Tibial artery (tissue), 4 donors: ENCODE data around the gene KLHL22.
"Not testable (repeated sequence)": the region's sequence is repeated elsewhere in the genome, so short reads cannot be mapped to it uniquely, and the experiment has no call there.

Experiments used
- DNase-seq, 2 donors: peaks; one replicate each; pipeline ENCODE4 v3.0.0-alpha.2; 2019
- H3K27ac ChIP-seq, 2 donors: fragments of 200-600 bp; sonication (generic) in 1 of 2; 1 replicate in 1 of 2; 2 replicates in 1 of 2; pipeline ENCODE4 v1.5.1; 2018 to 2019; ENCODE audit warnings: mild to moderate bottlenecking in 1 of 2
- H3K27me3 ChIP-seq, 2 donors: fragments of 200-600 bp; sonication (generic) in 1 of 2; one replicate each; pipeline versions ENCODE4 v1.5.1 to v1.6.0; 2016 to 2019
- H3K36me3 ChIP-seq, 3 donors: fragments of 200-600 bp; sonication (generic) in 2 of 3; one replicate each; pipeline ENCODE4 v1.5.1; 2016 to 2019; ENCODE audit warnings: mild to moderate bottlenecking in 2 of 3
- H3K4me1 ChIP-seq, 4 donors: fragments of 200-600 bp; sonication (generic) in 2 of 4; 1 replicate in 3 of 4; 2 replicates in 1 of 4; pipeline ENCODE4 v1.5.1; 2016 to 2019
- H3K4me3 ChIP-seq, 2 donors: fragments of 200-600 bp; sonication (generic) in 1 of 2; 1 replicate in 1 of 2; 2 replicates in 1 of 2; pipeline ENCODE4 v1.5.1; 2018 to 2019; ENCODE audit warnings: mild to moderate bottlenecking in 2 of 2
- H3K9me3 ChIP-seq, 3 donors: fragments of 200-600 bp; sonication (generic) in 1 of 3; one replicate each; pipeline ENCODE4 v1.5.1; 2016 to 2019
- CTCF ChIP-seq, 2 experiments: fragments of 200-600 bp in 1 of 2; fragments of 450-650 bp in 1 of 2; IDR thresholded peaks; one replicate each; pipeline ENCODE4 v1.5.1; 2017 to 2019; ENCODE audit warnings: antibody characterized with exemption in 2 of 2, mild to moderate bottlenecking in 1 of 2, moderate library complexity in 1 of 2
- intact Hi-C: fragments of 100-400 bp; cut with DNase I; formaldehyde crosslinking; loops from one replicate; pipeline ENCODE4 v1.15.0; 2023; ENCODE audit warnings: low total_unique reads

KLHL22 gene

DNA sequence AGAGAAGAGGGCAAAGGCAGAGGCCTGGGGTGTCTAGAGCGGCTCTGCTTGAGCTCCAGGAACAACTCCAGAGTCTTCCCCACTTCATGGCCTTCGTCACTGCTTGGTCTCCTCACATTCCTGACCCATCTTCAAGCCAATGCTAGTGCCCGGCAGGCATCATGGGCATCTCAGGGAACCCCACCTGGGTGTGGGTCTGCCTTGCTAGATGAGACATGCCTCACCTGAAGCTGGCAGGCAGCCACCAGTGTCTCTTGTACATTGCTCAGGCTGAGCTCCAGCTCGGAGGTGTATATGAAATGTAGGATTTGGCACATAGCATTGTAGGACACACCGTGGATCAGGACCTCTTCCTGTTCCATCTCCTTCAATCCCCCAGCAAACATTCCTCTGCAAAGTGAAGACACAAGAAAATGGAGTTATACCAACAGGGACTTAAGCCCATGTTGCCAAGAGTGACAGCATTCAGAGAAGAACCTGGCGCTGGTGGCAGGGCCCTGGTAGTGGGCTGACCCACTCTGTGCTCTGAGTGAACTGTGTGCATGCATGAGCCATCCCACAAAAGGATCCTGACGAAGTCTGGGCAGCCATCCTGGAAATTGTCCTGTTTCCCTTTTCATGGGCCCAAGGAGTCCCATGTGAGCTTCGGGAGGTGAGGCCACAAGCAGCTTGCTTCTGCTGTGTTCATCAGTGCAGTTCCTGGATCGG, 24.3 kb downstream of the KLHL22 start:
- Histone ChIP-seq H3K27me3 (no peaks in the 10 kb centered on the region), H3K27ac (no peak overlapping the region), H3K4me1 (peaks cover 0 to 10% (median 7%) of the 10 kb centered on the region in 4 donors), H3K9me3 (no peaks in the 10 kb centered on the region), H3K4me3 (no peak overlapping the region), H3K36me3 (peaks cover 7 to 34% (median 21%) of the 10 kb centered on the region in 3 donors)
- intact Hi-C loops: no loop called here
- no peak for TF ChIP-seq CTCF (IDR thresholded peaks at IDR 0.05)
- no peak for DNase-seq

GRCh38 chr22:20470525-20470924, 25.1 kb downstream of the KLHL22 start:
- H3K27ac ChIP-seq, H3K4me3 ChIP-seq, H3K27me3 ChIP-seq, H3K9me3 ChIP-seq, intact Hi-C loops, DNase-seq, H3K4me1 ChIP-seq: not testable (repeated sequence)
- peaks cover 7 to 38% (median 21%) of the 10 kb centered on the region in 3 donors for H3K36me3 ChIP-seq

DNA sequence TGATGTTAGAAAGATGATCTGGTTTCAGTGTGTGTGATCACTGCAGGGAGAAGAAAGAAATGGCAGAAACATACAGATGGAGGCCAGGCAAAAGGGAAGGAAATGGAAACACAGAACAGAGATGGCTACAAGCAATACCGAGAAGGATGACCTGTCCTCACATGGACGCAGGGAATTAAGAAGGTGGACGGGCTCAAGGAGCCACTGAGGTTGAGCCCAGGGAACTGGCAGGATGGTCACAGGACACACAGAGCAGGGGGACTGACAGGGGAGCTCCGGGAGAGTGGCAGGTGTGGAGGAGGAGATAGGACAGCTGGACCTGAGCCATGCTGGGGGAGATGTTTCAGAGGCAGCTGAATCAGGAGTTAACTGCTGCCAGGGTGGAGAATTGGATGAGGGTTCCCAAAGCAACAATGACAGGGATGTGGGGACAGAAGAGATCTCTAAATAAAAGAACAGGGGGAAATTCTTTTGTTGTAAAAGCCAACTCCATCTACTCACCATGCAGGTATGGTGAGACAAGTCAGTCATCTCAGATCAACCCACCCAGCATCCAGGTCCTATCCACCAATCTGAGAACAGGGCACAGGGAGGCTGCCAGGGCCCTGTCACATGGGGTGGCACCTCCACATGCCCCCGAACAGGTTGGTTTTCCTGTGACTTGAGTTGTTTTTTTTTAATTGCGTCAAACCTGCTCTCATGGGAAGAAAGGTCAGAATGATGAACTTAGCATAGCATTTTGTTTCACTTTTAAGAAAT, 26.3 kb downstream of the KLHL22 start:
- DNase-seq: no peak
- no peak overlapping the region for H3K4me3 ChIP-seq
- H3K36me3 ChIP-seq: peaks cover 7 to 50% (median 29%) of the 10 kb centered on the region in 3 donors
- no peaks in the 10 kb centered on the region for H3K4me1 ChIP-seq
- no peaks in the 10 kb centered on the region for H3K27me3 ChIP-seq
- H3K27ac ChIP-seq: no peak overlapping the region
- intact Hi-C loops: no loop called here
- no peak for TF ChIP-seq CTCF (IDR thresholded peaks at IDR 0.05)
- H3K9me3 ChIP-seq: no peaks in the 10 kb centered on the region

- intact Hi-C loops: no loop called here
- peaks cover 7 to 58% (median 29%) of the 10 kb centered on the region in 3 donors for H3K36me3 ChIP-seq
- H3K27me3 ChIP-seq: no peaks in the 10 kb centered on the region
- H3K4me3 ChIP-seq: no peak overlapping the region
- TF ChIP-seq CTCF (IDR thresholded peaks at IDR 0.05): no peak
- no peak for DNase-seq
- H3K27ac ChIP-seq: no peak overlapping the region
- H3K9me3 ChIP-seq: no peaks in the 10 kb centered on the region
- peaks cover 0 to 2% (median 0%) of the 10 kb centered on the region in 4 donors for H3K4me1 ChIP-seq
Measured at GRCh38 chr22:20466659-20467379, 28.8 kb downstream of the KLHL22 start.

- DNase-seq: no peak
- peaks cover under 1 to 49% (median 24%) of the 10 kb centered on the region in 3 donors for H3K36me3 ChIP-seq
- intact Hi-C loops: no loop called here
- no peaks in the 10 kb centered on the region for H3K27me3 ChIP-seq
- TF ChIP-seq CTCF (IDR thresholded peaks at IDR 0.05): no peak
- H3K4me1 ChIP-seq: peaks cover 0 to 2% (median 0%) of the 10 kb centered on the region in 4 donors
- H3K27ac ChIP-seq: no peak overlapping the region
- H3K9me3 ChIP-seq: no peaks in the 10 kb centered on the region
- H3K4me3 ChIP-seq: no peak overlapping the region
Measured at GRCh38 chr22:20465759-20466077, 29.9 kb downstream of the KLHL22 start.
